Osteoblast (primary cell): Measurements from ENCODE around the gene OR2T3. TPM values are rescaled to one million over a fixed set of nuclear protein-coding genes. Genes with fewer than 3 reads are reported as not detected.
"Not testable (repeated sequence)": the region's sequence is repeated elsewhere in the genome, so short reads cannot be mapped to it uniquely, and the experiment has no call there.

Experiments
- DNase-seq: peaks from one replicate; pipeline ENCODE4 v3.0.0; 2011; ENCODE audit warnings: low spot score, mixed read lengths; ENCODE audit not compliant: insufficient read length; ENCODE audit errors: missing footprints
- H2AFZ ChIP-seq: 2 replicates; pipeline ENCODE4 v1.6.0; 2011; ENCODE audit warnings: mild to moderate bottlenecking, low read length
- H3K27ac ChIP-seq: 2 replicates; pipeline ENCODE4 v1.5.1; 2011; ENCODE audit warnings: mild to moderate bottlenecking, low read depth, low read length, moderate library complexity
- H3K27me3 ChIP-seq: 2 replicates; pipeline ENCODE4 v1.6.0; 2012; ENCODE audit warnings: mild to moderate bottlenecking, control low read depth, inconsistent platforms, low read length, moderate library complexity; ENCODE audit not compliant: insufficient read depth
- H3K36me3 ChIP-seq: 2 replicates; pipeline ENCODE4 v1.5.1; 2011; ENCODE audit warnings: mild to moderate bottlenecking, low read length, control low read depth, moderate library complexity; ENCODE audit not compliant: insufficient read depth
- H3K4me1 ChIP-seq: 2 replicates; pipeline ENCODE4 v1.5.1; 2011; ENCODE audit warnings: mild to moderate bottlenecking, low read length, control low read depth, moderate library complexity; ENCODE audit not compliant: insufficient read depth
- H3K4me2 ChIP-seq: 2 replicates; pipeline ENCODE4 v1.6.0; 2011; ENCODE audit warnings: mild to moderate bottlenecking, low read length; ENCODE audit not compliant: insufficient read depth
- H3K4me3 ChIP-seq: fragments of 200-600 bp; sonication (generic); 3 replicates; pipeline ENCODE4 v1.5.1; 2012; ENCODE audit warnings: mild to moderate bottlenecking, low read length, inconsistent platforms; ENCODE audit not compliant: insufficient read depth
- H3K79me2 ChIP-seq: 2 replicates; pipeline ENCODE4 v1.6.0; 2012; ENCODE audit warnings: mild to moderate bottlenecking, low read length, control low read depth, inconsistent platforms; ENCODE audit not compliant: insufficient read depth
- H3K9me3 ChIP-seq: 2 replicates; pipeline ENCODE4 v1.5.1; 2011; ENCODE audit warnings: low read depth, low read length, control low read depth
- H4K20me1 ChIP-seq: 2 replicates; pipeline ENCODE4 v1.6.0; 2012; ENCODE audit warnings: mild to moderate bottlenecking, low read length, control low read depth; ENCODE audit not compliant: insufficient read depth
- total RNA-seq: library from RNA; depleted of rRNA; stranded (reverse); fragments of >200 nt; gene quantifications from 2 replicates; pipeline ENCODE4 v1.2.3, GENCODE V29; 2012

OR2T3 gene, protein sequence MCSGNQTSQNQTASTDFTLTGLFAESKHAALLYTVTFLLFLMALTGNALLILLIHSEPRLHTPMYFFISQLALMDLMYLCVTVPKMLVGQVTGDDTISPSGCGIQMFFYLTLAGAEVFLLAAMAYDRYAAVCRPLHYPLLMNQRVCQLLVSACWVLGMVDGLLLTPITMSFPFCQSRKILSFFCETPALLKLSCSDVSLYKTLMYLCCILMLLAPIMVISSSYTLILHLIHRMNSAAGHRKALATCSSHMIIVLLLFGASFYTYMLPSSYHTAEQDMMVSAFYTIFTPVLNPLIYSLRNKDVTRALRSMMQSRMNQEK
- total RNA-seq = not detected in 2 replicates

DNA sequence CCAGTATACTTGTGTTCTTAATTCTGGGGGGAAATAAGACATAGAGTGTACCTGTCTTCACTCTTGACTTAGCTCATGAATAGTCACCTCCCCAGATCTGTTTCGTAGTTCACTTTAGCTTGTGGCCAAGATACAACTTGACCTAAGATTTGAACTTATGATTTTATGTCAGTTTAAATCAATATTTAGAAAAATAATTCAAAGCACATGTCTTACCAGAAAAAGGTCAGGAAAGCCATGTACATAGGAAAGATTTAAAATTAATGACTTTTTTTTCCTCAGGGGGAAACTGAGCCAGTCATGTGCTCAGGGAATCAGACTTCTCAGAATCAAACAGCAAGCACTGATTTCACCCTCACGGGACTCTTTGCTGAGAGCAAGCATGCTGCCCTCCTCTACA, at the start of gene OR2T3:
Gene OR2T3 (plus strand): TSS at position 301 of the 400 bp plus-strand sequence. CDS start 0 bp downstream, at position 301.
- H3K4me2 ChIP-seq, H3K36me3 ChIP-seq, DNase-seq, H3K27ac ChIP-seq, H4K20me1 ChIP-seq, H3K4me3 ChIP-seq, H3K27me3 ChIP-seq, H2AFZ ChIP-seq, H3K4me1 ChIP-seq, H3K79me2 ChIP-seq, H3K9me3 ChIP-seq: not testable (repeated sequence)

DNA sequence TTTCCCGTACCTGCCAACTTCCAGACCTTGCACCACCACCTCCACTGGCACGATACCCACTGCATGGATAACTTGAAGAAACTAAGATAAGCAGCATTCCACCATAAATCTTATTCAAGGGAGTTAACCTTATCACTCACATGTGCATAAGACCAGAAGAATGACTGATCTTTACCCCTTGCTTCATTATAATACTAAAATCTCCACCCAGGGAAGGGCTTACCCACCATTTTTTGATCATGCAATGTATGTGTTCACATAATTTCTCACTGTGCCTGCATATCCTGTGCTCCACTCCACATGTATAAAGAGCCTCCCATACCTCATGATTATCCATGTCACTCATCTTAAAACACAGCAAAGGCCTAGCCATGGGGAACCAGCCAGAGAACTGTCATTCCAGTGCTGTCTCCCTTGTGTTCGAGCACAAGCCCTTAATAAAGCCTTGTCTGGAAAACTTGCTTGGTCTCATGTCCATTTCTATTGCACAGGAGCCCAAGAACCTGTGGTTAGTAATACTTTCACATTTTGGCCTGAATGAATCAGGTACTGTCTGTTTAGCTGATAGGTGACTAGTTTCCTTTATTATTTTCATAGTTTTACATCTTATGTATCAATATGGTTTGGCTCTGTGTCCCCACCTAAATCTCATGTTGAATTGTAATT, 45.5 kb upstream of the OR2T3 start:
- not testable (repeated sequence) for DNase-seq, H2AFZ ChIP-seq, H3K9me3 ChIP-seq, H3K4me2 ChIP-seq, H3K79me2 ChIP-seq, H3K4me1 ChIP-seq, H3K27me3 ChIP-seq, H3K4me3 ChIP-seq, H3K27ac ChIP-seq, H3K36me3 ChIP-seq, H4K20me1 ChIP-seq

DNA sequence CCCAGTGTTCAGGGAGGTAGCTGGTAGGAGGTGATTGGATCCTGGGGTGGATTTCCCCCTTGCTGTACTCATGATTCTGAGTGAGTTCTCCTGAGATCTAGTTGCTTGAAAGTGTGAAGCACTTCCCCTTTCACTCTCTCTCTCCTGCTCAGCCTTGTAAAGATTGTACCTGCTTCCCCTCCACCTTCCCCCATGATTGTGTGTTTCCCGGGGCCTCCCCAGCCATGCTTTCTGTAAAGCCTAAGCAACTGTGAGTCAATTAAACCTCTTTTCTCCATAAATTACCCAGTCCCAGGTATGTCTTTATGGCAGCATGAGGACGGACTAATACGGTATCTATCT, 45.0 kb upstream of the OR2T3 start:
- H3K36me3 ChIP-seq, H3K4me2 ChIP-seq, H3K4me3 ChIP-seq, H2AFZ ChIP-seq, H3K4me1 ChIP-seq, DNase-seq, H3K79me2 ChIP-seq, H4K20me1 ChIP-seq, H3K27ac ChIP-seq, H3K9me3 ChIP-seq, H3K27me3 ChIP-seq: not testable (repeated sequence)

DNA sequence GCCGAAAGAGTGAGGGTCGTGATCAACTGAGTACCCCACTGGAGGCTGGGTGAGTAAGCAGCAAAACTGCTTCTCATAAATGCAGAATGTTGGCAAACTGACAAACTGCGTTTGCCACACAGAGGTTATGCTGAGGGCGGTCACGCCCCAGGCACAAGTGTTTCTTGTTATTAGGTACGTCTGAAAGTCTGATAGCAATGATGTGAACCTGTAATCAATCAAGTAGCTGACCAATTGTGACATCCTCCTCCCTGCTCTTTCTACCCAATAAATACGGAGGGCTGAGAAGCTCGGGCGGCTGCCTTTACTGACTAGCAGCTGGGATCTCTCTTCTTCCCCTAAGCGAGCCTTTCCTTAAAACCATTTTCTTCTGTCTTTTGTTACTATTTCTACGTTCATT, 41.5 kb upstream of the OR2T3 start:
- not testable (repeated sequence) for H3K79me2 ChIP-seq, H3K27ac ChIP-seq, H3K4me1 ChIP-seq, DNase-seq, H2AFZ ChIP-seq, H4K20me1 ChIP-seq, H3K9me3 ChIP-seq, H3K27me3 ChIP-seq, H3K4me2 ChIP-seq, H3K4me3 ChIP-seq, H3K36me3 ChIP-seq

DNA sequence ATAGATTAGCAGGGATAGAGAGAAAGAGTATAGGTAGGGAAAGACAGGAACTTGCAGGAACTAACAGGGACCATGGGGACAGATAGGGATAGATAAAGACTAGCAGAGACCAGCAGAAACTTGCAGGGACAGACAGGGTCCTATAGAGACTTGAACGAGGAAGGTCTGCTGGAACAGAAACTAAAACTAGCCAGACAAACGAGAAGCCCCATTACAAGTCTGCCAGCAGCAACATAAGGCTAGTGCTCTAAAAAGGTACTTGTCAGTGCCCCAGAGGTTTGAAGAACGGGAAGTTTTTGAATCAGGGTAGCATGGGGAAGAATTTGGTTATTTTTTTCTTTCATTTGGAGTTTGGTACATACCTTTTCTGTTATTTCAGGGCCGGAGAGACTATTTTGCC, 41.0 kb upstream of the OR2T3 start:
- not testable (repeated sequence) for H3K4me1 ChIP-seq, H3K36me3 ChIP-seq, H3K9me3 ChIP-seq, H3K4me2 ChIP-seq, H4K20me1 ChIP-seq, H3K27me3 ChIP-seq, H2AFZ ChIP-seq, DNase-seq, H3K27ac ChIP-seq, H3K4me3 ChIP-seq, H3K79me2 ChIP-seq

DNA sequence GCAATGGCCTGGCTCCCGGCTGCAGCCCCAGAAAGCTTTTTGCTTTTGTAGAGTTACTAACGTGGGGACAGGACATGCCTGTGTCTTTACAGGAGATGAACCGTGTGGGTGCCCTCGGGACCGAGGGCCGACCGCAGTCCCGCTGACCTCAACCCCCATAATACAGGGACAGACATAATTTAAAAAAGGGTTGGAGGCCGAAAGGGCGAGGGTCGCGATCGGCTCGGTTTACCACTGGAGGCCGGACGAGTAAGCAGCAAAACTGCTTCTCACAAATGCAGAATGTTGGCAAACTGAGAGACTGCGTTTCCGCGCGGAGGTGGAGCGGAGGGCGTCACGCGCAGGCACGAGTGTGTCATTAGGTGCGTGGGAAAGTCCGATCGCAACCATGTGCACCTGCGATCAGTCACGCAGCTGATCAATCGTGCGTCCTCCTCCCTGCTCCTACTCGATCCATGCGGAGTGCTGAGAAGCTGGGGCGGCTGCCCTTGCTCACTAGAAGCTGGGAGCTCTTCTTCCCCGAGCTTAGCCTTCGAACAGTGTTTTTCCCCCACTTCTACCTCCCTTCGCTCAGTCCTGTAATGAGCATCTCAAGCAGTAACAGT, 39.2 kb upstream of the OR2T3 start:
- H3K4me3 ChIP-seq, H3K27ac ChIP-seq, H3K9me3 ChIP-seq, H4K20me1 ChIP-seq, H2AFZ ChIP-seq, H3K27me3 ChIP-seq, H3K4me1 ChIP-seq, H3K36me3 ChIP-seq, H3K79me2 ChIP-seq, DNase-seq, H3K4me2 ChIP-seq: not testable (repeated sequence)

DNA sequence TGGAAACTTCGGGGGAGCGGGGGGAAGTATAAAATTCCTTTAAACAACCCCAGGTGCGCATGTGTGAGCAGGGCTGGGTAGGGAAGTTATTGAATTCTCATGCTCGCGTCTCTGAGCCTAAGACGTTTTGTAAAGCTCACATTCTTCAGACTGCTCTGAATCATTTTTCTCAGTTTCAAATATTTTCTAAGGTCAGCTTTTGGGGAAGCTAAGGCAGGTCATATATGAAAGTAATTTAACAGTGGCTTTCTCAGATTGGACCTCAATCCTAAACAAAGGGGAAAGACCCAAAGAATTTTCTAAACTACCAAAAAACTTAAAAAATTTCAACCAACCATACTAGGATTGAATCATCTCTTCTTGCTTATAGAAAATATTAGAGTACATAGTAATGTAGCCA, 38.2 kb upstream of the OR2T3 start:
- not testable (repeated sequence) for H2AFZ ChIP-seq, H3K9me3 ChIP-seq, H4K20me1 ChIP-seq, H3K4me1 ChIP-seq, H3K27ac ChIP-seq, H3K79me2 ChIP-seq, H3K4me3 ChIP-seq, H3K36me3 ChIP-seq, H3K27me3 ChIP-seq, DNase-seq, H3K4me2 ChIP-seq

DNA sequence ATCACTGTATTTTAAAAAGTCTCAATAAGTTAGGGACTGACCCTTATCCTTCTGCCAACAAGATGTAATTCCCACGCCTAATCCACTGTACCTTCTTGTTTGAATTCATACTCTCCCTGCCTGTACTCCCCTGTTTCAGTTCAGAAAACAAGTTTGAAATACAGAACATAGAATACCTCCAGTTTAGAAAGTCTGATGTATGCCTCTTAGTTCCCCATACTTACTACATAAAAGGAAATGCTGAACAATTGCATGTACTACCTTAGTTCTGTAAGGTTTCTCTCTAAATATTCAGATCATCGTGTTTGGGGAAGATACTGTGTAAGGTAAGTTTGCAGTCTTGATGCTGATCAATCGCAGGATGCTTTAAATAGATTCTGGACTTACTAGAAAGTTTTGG, 36.8 kb upstream of the OR2T3 start:
- not testable (repeated sequence) for H3K79me2 ChIP-seq, H3K4me1 ChIP-seq, DNase-seq, H3K4me3 ChIP-seq, H4K20me1 ChIP-seq, H3K9me3 ChIP-seq, H3K36me3 ChIP-seq, H3K27me3 ChIP-seq, H3K4me2 ChIP-seq, H2AFZ ChIP-seq, H3K27ac ChIP-seq

DNA sequence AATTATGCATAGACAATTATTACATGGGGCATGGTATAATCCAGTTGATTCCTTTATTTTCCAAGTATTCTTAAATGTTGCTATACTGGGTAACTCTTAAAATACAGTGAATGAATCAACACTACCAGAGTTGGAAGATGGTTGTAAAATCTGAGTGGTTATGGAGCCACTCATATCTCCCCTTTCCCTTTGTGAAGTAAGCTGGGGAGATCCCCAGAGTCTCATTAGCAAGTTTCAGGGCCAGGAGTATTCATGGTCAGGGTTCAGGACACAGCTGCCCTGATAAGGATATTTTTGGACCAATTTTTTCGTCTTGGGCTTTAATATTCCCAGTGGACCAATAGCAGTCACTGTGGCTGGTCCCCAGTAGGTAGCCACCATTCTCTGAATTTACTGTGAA, 34.5 kb upstream of the OR2T3 start:
- not testable (repeated sequence) for H3K4me3 ChIP-seq, H3K9me3 ChIP-seq, H3K79me2 ChIP-seq, H3K4me2 ChIP-seq, H2AFZ ChIP-seq, H3K4me1 ChIP-seq, H3K36me3 ChIP-seq, H4K20me1 ChIP-seq, H3K27ac ChIP-seq, DNase-seq, H3K27me3 ChIP-seq
